GM21717 (cell line): ENCODE data around the gene PCSK5.
"Not testable (repeated sequence)": the region's sequence is repeated elsewhere in the genome, so short reads cannot be mapped to it uniquely, and the experiment has no call there.

Experiments
- ATAC-seq: cut with Tn5 transposase; IDR thresholded peaks from one replicate; pipeline ENCODE4 v1.9.1; 2021; ENCODE audit warnings: mild to moderate bottlenecking, moderate library complexity; ENCODE audit not compliant: unreplicated experiment

PCSK5 gene

DNA sequence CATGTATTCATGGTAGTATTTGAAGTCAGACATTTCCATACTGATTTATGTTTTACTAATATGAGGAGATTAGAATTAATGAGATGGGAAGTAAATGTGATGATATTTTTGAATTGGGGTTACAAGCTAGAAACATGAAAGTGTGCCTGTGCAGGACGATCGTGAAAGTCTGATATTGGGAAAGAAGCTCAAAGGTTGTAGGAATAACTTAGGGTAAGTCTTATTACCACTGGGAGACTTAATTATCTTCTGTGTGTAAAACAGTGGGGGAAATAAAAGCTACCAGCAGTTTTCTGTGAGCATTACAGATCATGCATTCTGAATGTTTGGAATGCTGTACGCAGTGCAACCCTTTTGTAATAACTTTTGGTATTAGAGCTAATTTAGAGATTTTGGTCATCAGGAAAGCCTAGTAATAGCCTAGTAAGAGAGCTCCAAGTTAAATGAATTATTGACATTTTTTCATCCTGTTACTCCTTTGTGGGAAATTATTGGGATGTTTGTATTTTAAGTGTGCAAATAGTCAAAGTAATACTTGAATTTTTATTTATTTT lies 153.9 kb downstream of the PCSK5 start:
- no peak for ATAC-seq

DNA sequence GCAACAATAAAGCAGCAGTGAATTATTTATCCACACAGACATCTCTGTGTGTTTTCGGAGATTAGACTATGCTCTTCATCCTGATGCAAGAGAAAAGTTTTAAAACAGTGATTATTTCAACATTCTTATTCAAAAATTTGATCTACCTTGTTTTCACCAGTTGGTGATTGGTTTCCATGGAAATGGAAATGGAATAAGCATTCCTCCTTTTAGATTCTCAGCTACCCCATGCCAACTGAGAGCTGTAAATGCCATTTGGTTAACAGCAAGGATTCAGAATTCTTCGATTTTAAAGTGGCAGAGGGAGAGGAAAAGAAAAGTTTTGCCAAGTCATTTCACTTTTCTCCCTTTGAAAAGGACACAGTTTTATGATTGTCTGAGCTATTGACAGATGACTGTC lies 154.7 kb downstream of the PCSK5 start:
- ATAC-seq = no peak

DNA sequence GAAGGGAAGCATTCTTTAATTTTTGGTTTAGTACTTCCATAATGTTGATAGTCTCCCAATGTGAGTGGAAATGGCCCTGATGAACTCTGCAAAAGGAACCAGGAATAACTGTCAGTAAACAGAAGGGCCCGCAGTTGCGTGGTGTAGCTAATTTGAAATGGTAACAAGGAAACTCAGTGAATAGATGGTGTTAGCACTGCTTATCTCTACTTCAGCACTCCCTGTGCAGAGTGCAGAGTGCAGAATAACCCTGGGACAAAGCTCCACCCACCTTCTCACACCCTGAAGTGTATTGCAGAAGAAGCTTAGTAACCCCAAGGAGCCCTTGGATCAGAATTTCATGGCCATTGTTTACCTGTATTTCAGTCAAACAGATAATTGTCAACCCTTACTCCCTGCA lies 158.9 kb downstream of the PCSK5 start:
- ATAC-seq = no peak

DNA sequence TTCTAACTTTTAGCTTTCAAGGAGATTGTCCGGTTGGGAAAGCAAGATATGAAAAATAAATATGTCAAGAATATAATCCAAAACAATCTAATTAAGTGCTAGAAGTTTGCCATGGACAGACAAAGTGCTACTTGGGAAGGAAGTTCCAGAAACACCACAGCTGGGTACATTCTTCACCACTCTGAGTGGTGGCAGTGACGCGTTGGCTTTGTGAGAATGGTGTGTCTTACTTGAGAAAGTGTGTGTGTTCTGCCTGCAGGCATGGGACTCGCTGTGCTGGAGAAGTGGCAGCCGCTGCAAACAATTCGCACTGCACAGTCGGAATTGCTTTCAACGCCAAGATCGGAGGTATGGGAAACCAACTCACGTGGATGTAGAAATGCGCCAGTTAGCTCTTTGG lies 177.2 kb downstream of the PCSK5 start:
- ATAC-seq = no peak

DNA sequence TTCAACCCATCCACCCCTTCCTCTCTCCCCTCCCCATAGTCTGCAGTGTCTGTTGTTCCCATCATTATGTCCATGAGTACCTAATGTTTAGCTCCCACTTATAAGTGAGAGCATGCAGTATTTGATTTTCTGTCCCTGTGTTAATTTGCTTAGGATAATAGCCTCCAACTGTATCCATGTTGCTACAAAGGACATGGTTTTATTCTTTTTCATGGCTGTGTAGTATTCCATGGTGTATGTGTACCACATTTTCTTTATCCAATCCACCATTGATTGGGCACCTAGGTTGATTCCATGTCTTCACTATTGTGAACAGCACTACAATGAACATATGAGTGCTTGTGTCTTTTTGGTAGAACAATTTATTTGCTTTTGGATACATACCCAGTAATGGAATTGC lies 187.1 kb downstream of the PCSK5 start:
- no peak for ATAC-seq

DNA sequence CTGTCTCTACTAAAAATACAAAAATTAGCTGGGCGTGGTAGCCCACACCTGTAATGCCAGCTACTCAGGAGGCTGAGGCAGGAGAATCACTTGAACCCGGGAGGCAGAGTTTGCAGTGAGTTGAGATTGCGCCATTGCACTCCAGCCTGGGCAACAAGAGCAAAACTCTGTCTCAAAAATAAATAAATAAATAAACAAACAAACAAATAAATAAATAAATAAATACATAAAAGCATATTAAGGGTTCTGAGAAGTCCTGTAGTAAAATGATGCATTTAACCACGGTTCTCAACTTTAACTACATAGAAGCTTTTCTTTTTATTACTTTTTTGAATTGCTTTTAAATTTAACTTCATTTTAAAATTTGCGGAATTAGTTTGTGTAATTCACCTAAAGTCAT lies 190.8 kb downstream of the PCSK5 start:
- not testable (repeated sequence) for ATAC-seq

DNA sequence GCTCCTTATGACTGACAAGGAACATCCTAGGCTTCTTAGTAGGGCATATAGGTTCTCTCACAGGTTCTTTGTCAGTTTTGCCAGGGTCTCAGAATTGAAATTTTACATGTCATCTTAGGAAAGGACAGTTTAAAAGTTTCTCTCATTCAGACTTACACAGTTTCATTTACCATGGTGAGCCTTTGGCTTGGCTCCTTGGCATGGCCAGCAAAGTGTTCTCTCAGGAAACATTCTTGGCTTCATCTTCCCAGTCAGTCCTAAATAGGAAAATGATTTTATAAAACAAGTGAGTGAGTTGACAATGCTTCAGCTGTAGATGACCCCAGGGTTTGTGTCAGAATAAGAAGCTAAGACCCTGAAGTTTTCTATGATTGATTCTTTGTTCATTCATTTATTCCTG lies 191.6 kb downstream of the PCSK5 start:
- no peak for ATAC-seq

DNA sequence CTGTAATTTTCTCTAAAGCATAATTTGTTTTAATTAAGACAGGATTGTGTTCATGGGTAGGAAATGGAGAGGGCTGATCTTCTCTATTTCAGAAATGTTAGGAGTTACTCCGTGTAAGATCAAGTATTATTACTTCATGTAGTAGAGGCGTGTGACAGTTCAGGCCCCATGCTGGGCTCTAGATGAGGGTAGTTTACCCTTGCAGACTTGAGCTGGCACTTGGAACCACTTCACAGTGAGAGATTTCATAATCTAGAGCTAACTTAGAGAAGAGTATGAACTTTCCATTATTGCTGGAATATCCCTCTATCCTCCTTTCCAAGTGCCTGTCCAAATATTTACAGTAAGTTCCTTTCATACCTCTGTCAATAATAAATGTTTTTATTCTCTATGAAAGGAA lies 195.1 kb downstream of the PCSK5 start:
- no peak for ATAC-seq

DNA sequence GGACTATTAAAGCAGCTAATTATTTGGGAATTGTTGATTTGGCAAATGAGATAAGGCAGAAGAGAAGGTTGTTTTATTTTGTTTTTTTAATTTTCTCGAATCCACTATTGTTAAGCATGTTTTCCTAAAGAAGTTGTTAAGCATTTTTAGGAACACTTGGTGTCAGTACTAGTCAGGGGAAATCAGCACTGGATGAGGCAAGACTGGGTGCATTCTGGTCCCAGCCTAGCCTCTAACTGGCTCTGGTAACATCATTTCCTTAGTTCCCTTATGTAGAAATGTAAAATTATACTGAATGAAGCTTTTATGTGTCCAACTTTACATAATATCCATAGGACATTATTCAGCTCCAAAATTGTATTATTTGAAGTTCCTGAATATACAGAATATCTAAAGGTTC lies 196.1 kb downstream of the PCSK5 start:
- ATAC-seq = no peak

DNA sequence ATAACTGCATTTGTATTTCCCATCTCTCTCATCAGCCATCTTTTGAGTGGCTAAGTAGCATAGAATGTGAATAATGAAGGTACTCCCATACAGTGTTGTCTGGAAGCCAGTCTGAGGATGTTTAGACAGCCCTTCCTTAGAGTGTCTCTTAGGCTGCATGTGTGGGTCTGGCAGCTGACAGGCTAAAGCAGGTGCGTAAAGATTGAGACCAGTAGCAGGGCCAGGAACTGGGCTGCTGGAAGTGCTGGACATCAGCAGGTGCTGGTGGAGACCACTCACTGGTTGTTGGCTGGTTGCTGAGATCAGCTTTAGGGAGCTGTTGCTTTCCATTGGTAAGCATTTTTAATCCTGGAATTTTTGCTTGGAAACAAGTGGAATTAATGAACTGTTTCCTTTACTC lies 197.5 kb downstream of the PCSK5 start:
- no peak for ATAC-seq

DNA sequence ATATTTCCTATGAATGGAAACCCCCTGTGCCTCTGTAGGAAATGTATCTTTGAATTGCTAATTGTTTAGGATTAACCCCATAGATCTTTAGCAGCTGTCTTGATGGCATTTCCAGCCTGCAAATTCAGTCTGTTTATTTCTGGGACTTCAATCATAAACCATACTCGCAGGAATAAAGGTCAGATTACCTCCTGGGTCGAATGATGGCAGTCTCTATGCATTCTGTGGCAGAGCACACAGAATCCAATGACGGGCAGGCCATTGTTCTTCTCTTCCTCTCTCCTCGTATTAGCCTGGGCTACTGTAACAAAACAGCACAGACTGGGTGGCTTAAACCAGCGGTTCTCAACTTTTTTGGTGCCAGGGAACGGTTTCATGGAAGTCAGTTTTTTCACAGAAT lies 199.9 kb downstream of the PCSK5 start:
- ATAC-seq = no peak

DNA sequence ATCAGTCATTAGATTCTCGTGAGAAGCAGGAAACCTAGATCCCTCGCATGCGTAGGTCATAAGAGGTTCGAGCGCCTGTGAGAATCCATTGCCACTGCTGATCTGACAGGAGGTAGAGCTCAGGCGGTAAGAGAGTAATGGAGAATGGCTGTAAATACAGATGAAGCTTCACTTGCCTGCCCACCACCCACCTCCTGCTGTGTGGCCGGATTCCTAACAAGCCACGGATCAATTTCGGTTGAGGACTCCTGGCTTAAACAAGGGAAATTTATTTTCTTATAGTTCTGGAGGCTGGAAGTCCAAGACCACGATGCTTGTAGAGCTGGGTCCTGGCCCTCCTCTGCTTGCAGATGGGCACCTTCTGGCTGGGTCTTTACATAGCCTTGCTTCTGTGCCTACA lies 200.4 kb downstream of the PCSK5 start:
- ATAC-seq = no peak

DNA sequence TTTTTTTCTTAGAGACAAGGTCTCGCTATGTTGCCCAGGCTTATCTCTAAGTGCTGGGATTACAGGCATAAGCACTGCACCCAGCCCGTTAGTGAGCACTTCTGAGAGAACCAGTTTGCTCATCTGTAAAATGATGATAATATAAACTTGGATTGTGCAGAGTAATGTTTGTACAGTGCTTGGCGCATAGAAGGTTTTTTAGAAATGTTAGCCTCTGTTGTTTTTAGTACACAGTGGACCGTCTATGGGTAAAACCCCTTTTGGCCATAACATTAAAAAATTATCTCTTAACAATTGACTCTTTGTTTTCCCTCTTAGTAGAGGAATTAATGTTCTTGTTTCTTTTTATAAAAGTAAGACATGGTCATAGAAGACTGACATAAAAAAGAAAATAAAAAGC lies 202.1 kb downstream of the PCSK5 start:
- no peak for ATAC-seq

DNA sequence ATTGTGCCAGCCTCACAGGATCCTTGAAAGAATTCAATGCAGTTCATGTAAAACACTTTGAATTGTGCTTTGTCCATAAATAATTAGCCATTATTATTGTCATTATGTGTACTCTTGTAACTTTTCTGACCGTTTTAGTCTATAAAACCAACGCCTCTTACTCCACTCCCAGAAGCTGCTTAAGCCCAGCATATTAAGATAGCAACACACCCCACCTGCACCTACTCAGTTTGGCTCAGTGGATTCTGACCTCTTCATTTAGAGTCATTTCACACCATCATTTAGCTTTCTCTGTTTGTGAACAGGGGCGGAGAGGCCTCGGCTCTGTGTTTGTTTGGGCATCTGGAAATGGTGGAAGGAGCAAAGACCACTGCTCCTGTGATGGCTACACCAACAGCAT lies 205.1 kb downstream of the PCSK5 start:
- no peak for ATAC-seq

DNA sequence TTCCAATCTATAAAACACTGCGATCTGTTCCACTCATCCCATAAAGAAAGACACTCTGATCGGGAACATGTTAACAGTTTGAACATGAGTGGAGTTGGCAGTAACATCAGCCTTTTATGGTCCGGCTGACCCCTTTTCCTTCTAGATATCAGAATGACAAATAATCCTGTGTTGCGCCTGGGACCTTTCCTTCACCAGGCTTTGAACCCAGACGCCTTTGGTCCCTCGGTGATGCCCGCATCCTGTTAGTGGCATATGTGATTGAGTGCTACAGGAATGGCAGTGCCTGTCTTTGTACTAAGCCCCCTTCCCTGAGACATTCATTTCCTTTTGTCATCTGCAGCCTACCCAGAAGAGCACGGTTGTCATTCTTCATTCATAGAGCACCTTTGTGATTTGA lies 209.0 kb downstream of the PCSK5 start:
- ATAC-seq = no peak

DNA sequence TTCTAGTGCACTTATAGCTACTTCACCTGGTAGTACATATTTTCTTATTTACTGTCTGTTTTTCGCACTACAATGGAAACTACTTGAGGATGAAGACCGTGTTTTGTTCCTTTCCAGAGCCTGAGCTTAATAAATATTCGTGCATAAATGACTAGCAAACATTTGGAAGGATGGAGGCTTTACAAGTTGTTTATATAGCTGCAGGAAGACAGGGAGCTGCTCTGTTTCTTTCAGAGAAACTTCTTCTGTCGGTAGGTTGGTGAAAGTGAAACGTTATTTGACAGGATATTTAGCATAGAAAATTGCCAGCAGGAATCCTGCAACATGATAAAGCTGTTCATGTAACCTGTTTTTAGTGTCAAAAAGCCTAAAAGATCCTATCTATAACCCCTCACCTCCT lies 210.6 kb downstream of the PCSK5 start:
- no peak for ATAC-seq

DNA sequence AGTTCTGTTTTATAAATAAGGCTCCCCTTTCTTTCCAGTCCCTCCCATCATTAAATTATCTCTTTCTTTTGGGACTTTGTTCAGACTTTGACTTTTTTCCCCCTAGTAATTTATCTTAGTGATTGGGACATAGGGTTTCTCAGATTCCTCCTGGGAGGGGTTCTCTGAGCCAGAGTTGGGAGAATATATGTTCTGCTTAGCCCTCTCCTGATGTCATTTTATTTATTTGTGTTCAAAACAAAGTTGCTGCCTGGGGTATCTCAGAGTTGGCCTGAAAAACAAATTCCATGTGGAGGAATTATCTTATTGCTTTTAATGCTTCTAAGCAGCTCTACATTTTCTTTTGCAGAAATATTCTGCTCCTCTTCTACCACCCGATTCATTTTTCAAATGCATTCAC lies 211.0 kb downstream of the PCSK5 start:
- no peak for ATAC-seq

DNA sequence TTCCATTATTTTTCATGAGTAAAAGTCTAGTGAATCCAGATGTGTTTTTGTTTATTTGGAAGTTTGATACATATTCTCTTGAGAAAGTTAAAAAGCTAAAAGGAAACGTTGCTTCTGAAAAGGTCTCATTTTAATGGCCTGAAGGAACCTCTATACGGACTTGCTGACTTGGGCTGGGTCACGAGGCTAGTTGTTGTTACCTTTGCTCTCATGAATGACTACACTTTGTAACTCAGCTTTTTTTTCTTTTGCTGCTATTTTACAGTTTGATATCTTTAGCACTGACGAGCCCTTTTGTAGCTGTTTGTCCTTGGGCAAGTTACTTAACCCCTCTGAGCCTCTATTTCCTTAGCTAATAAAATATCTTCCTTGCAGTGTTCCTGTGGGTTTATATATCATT lies 211.5 kb downstream of the PCSK5 start:
- no peak for ATAC-seq

DNA sequence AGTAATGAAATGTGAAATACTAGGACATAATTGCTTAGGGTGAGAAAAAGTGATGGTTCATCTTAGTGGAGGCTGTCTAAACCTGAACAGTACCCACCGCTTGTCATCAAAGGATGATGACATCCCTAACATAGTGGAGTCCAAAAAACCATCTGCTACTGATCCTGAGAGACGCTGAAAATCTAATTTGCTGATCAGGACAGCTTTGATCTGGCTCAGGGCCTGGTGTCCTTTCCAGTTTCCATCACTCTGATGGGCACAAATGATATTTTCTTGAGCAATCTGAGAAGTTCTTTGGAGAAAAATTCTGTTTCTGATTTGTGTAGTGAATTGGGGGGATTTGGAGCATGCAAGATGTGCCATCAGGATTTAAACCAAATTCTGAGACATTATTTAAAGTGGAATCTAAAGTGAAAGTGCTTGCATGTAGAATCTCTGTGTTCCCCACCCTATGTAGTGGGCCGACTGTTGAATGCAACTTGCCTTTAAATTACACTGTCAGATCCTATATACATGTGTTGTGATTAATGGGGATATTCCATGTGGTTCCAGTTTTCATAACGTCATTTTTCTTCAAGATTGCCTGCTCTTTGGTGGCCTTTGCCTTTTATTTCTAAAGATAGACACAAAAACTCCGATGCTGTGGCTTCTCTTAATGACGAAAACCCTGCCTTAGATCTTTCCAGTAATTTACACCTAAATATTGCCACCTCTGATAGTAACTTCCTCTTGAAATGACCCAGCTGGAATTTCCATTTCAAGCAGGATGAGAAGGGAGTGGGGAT lies 213.2 kb downstream of the PCSK5 start:
- ATAC-seq = no peak

DNA sequence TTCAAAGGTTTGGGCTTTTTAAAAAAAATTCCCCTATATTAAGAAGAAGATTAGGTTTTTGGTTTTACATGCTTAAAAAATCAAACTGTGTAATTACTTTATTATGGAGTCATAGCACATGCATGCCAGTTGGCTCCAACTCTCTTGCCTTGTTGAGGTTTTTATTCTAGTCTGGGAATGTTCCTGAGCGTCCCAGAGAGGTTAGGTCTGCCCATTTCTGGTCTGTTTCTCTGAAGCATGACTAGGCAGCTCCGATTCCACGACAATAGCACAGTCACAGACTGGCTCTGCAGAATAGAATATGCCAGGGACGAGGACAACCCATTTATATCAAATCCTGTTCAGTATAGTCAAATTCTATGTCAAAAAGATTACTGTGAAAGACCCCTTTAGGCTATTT lies 217.0 kb downstream of the PCSK5 start:
- ATAC-seq = no peak

DNA sequence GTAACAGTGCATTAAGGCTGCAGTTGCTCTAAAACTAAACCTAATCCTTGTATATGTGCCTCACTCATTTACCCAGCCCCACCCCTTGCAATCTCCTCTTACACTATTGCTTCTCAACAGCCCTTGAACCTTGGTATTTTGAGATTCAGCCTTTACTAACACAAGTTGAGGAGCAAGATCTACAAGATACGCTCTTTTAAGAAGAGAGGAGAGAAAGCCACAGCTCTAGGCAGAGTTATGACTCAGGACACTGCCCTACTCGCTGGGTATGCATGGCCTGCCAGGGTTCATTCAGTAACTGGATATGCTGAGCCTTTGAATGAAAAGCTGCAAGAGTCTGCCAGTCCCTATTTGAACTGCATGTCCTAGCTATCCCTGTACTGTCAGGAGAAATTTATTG lies 219.5 kb downstream of the PCSK5 start:
- ATAC-seq = no peak

DNA sequence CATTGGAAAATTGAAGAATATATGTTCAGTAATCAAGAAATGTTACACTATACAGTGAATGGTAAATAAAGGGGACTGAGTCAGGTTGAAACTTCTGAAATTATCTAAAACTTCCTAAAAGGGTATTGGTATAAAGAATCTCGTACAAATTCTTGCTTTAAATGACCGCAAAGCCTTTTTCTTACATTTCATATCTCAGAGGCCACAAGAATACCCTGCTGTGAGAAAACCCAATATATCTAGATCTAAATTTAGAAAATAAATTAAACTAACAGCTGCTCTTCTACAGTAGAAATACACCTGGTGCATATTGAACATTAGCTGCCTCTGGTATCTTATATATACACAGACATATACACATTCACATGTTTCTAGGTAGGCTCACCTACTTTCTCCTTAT lies 221.7 kb downstream of the PCSK5 start:
- ATAC-seq = no peak

DNA sequence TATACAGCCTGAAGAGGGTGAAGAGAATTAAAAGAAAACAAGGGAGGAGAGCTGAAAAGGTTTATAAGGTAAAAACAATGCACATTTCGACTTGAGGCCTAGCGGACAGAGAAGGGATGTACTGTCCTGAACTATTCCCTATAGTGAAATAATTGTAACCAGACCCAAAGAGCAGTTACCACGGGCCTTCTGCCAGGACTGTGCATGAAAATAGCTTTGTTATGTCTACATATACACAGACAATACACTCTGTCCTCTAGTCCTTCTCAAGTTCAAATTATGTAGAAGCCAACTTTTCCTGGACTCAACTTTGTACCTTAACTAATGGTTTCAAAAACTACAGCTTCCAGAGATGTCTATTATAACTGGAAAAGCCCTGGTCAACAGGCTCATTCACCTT lies 223.7 kb downstream of the PCSK5 start:
- ATAC-seq = no peak
